Right lobe of liver (tissue), 4 donors: ENCODE data around the gene LRRTM4.

Experiments used
- CTCF ChIP-seq, 4 donors: fragments of 200-600 bp in 3 of 4; fragments of 450-650 bp in 1 of 4; IDR thresholded peaks; one replicate each; pipeline versions ENCODE4 v1.5.1 to v1.8.0; 2016 to 2022; ENCODE audit warnings: antibody characterized with exemption in 4 of 4, mild to moderate bottlenecking in 2 of 4
- POLR2A ChIP-seq: fragments of 450-650 bp; IDR thresholded peaks from one replicate; pipeline ENCODE4 v1.6.1; 2017; ENCODE audit warnings: antibody characterized with exemption, mild to moderate bottlenecking
- donor health status: DM: no; HTN: no; CAD: no.
- donor health status: DM: no; HTN: no; CAD: no.
- donor health status: DM: no; HTN: yes; CAD: no.

DNA sequence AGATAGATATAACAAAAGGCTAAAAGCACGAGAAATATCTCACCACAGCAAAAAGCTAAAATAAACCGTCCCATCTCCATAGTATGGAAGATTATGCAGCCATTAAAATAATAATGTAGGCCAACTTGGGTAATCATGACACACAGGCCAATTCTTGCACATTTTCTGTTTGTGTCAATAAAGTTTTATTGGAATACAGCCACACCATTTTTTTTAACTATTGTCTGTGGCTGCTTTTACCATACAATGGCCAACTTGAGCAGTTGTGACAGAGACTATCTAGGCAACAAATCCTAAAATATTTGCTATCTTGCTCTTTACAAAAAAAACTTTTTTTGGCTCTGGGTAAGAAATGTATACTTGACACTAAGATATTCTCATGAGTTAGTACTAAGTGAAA is 212.5 kb downstream of the LRRTM4 start:
- TF ChIP-seq CTCF (IDR thresholded peaks at IDR 0.05) (no peak), POLR2A (no peak)
